Tibial nerve (tissue), 4 donors: ENCODE data around the gene FRY. TPM values are rescaled to one million over a fixed set of nuclear protein-coding genes. Genes with fewer than 3 reads are reported as not detected.

Experiments
- DNase-seq, 2 donors: peaks; one replicate each; pipeline ENCODE4 v3.0.0-alpha.2; 2019; ENCODE audit warnings: low spot score in 2 of 2
- H3K27ac ChIP-seq, 4 donors: fragments of 200-600 bp; sonication (generic) in 3 of 4; one replicate each; pipeline ENCODE4 v1.5.1; 2017 to 2019; ENCODE audit warnings: mild to moderate bottlenecking in 1 of 4
- H3K27me3 ChIP-seq, 2 donors: fragments of 200-600 bp; sonication (generic) in 1 of 2; one replicate each; pipeline versions ENCODE4 v1.5.1 to v1.6.0; 2017 to 2019
- H3K36me3 ChIP-seq, 3 donors: fragments of 200-600 bp; sonication (generic); one replicate each; pipeline ENCODE4 v1.5.1; 2018 to 2019
- H3K4me1 ChIP-seq, 4 donors: fragments of 200-600 bp; sonication (generic) in 3 of 4; one replicate each; pipeline ENCODE4 v1.5.1; 2017 to 2019
- H3K4me3 ChIP-seq, 4 donors: fragments of 200-600 bp; sonication (generic) in 3 of 4; one replicate each; pipeline ENCODE4 v1.5.1; 2017 to 2019; ENCODE audit warnings: mild to moderate bottlenecking in 1 of 4, moderate library complexity in 1 of 4
- H3K9me3 ChIP-seq, 4 donors: fragments of 200-600 bp; sonication (generic) in 3 of 4; one replicate each; pipeline ENCODE4 v1.5.1; 2017 to 2019
- CTCF ChIP-seq, 5 experiments: fragments of 200-600 bp in 3 of 5; fragments of 450-650 bp in 2 of 5; sonication (generic) in 3 of 5; IDR thresholded peaks; one replicate each; pipeline ENCODE4 v1.5.1; 2016 to 2019; ENCODE audit warnings: antibody characterized with exemption in 5 of 5, mild to moderate bottlenecking in 3 of 5, moderate library complexity in 2 of 5
- EP300 ChIP-seq, 2 donors: sonication (generic); formaldehyde crosslinking; IDR thresholded peaks; one replicate each; pipeline ENCODE4 v1.6.1; 2017; ENCODE audit warnings: antibody characterized with exemption in 2 of 2, mild to moderate bottlenecking in 1 of 2
- POLR2A ChIP-seq, 2 donors: fragments of 450-650 bp; IDR thresholded peaks; one replicate each; pipeline ENCODE4 v1.6.1; 2017; ENCODE audit warnings: antibody characterized with exemption in 2 of 2, mild to moderate bottlenecking in 2 of 2, moderate library complexity in 2 of 2
- WGBS, 2 donors: methylation state at CpG; one replicate each; pipeline ENCODE4 v1.1.5; 2018; 5-methylcytosine and 5-hydroxymethylcytosine counted together
- total RNA-seq, 4 donors: library from RNA; depleted of rRNA; stranded (reverse); fragments of >200 nt; gene quantifications; one replicate each; pipeline ENCODE4 v1.1.0, GENCODE V29; 2016

The FRY gene
- total RNA-seq, 4 donors from 2014 or later: 48.9 to 94.6 (median 75.8) TPM

GRCh38 chr13:32316028-32316339 lies 284.4 kb downstream of the FRY start:
- DNase-seq: no peak
- Histone ChIP-seq H3K36me3 (no peaks in the 10 kb centered on the region), H3K27me3 (no peaks in the 10 kb centered on the region), H3K4me1 (peaks cover 0 to 10% (median 2%) of the 10 kb centered on the region in 4 donors), H3K9me3 (no peaks in the 10 kb centered on the region), H3K27ac (peak overlapping the region in 3 of 4 donors; percentile 94 to 98 (median 96)), H3K4me3 (peak overlapping the region; percentile 56 to 75 (median 65))
- WGBS, 2 donors: 0 to 1% methylated on average over 13 of the region's 13 CpGs
- TF ChIP-seq EP300 (IDR thresholded peaks at IDR 0.05) (peak in 1 of 2 donors; percentile 1), CTCF (IDR thresholded peaks at IDR 0.05) (no peak), POLR2A (IDR thresholded peaks at IDR 0.05) (no peak)

- H3K4me1 ChIP-seq: peaks cover 0 to 10% (median 2%) of the 10 kb centered on the region in 4 donors
- WGBS, 2 donors: 58 to 59% methylated on average over 6 of the region's 6 CpGs
- H3K27ac ChIP-seq: no peak overlapping the region
- no peaks in the 10 kb centered on the region for H3K9me3 ChIP-seq
- TF ChIP-seq EP300 (IDR thresholded peaks at IDR 0.05): no peak
- TF ChIP-seq POLR2A (IDR thresholded peaks at IDR 0.05): no peak
- TF ChIP-seq CTCF (IDR thresholded peaks at IDR 0.05): no peak
- no peak for DNase-seq
- no peaks in the 10 kb centered on the region for H3K36me3 ChIP-seq
- H3K27me3 ChIP-seq: no peaks in the 10 kb centered on the region
- peak overlapping the region in 2 of 4 donors; percentile 72 to 75 for H3K4me3 ChIP-seq
These were observed 284.9 kb downstream of the FRY start for GRCh38 chr13:32316501-32316900.

GRCh38 chr13:32317716-32318465 lies 286.3 kb downstream of the FRY start:
- TF ChIP-seq EP300 (IDR thresholded peaks at IDR 0.05): no peak
- TF ChIP-seq POLR2A (IDR thresholded peaks at IDR 0.05): no peak
- TF ChIP-seq CTCF (IDR thresholded peaks at IDR 0.05): no peak
- 76 to 80% methylated on average over 2 of the region's 2 CpGs for WGBS, 2 donors
- no peak for DNase-seq
- H3K36me3 ChIP-seq: no peaks in the 10 kb centered on the region
- H3K9me3 ChIP-seq: no peaks in the 10 kb centered on the region
- H3K27me3 ChIP-seq: no peaks in the 10 kb centered on the region
- no peak overlapping the region for H3K27ac ChIP-seq
- H3K4me3 ChIP-seq: no peak overlapping the region
- peaks cover 0 to 10% (median 2%) of the 10 kb centered on the region in 4 donors for H3K4me1 ChIP-seq

- no peak for TF ChIP-seq POLR2A (IDR thresholded peaks at IDR 0.05)
- no peak for TF ChIP-seq EP300 (IDR thresholded peaks at IDR 0.05)
- TF ChIP-seq CTCF (IDR thresholded peaks at IDR 0.05): no peak
- Histone ChIP-seq H3K36me3 (no peaks in the 10 kb centered on the region), H3K27me3 (no peaks in the 10 kb centered on the region), H3K4me3 (no peak overlapping the region), H3K27ac (no peak overlapping the region), H3K9me3 (no peaks in the 10 kb centered on the region), H3K4me1 (peaks cover 0 to 6% (median 0%) of the 10 kb centered on the region in 4 donors)
- no peak for DNase-seq
- WGBS, 2 donors: 75 to 88% methylated on average over 4 of the region's 4 CpGs
These were observed 289.0 kb downstream of the FRY start for GRCh38 chr13:32320528-32320927.

- Histone ChIP-seq H3K36me3 (no peaks in the 10 kb centered on the region), H3K4me3 (no peak overlapping the region), H3K27me3 (no peaks in the 10 kb centered on the region), H3K9me3 (no peaks in the 10 kb centered on the region), H3K27ac (no peak overlapping the region), H3K4me1 (no peaks in the 10 kb centered on the region)
- DNase-seq: no peak
- TF ChIP-seq CTCF (IDR thresholded peaks at IDR 0.05): no peak
- TF ChIP-seq EP300 (IDR thresholded peaks at IDR 0.05): no peak
- TF ChIP-seq POLR2A (IDR thresholded peaks at IDR 0.05): no peak
These were observed 292.3 kb downstream of the FRY start for GRCh38 chr13:32323912-32324311.
